ENCODE results near the gene FBXW7.
"Not testable (repeated sequence)": the region's sequence is repeated elsewhere in the genome, so short reads cannot be mapped to it uniquely, and the experiment has no call there.

The FBXW7 gene

GRCh38 chr4:152550687-152551086 lies 14.8 kb upstream of the FBXW7 start:
- in situ Hi-C loops (cut with MboI; ENCODE audit: low sequenced_read_pairs), result not testable (repeated sequence)

GRCh38 chr4:152545088-152545487 lies 9.2 kb upstream of the FBXW7 start:
- in situ Hi-C loops (cut with MboI; ENCODE audit: low sequenced_read_pairs), result no loop called here

- in situ Hi-C loops (cut with MboI; ENCODE audit: low sequenced_read_pairs), result not testable (repeated sequence)
Measured at GRCh38 chr4:152544533-152544932, 8.6 kb upstream of the FBXW7 start.

- in situ Hi-C loops (cut with MboI; ENCODE audit: low sequenced_read_pairs), result no loop called here
Measured at GRCh38 chr4:152540941-152541340, 5.0 kb upstream of the FBXW7 start.

- in situ Hi-C loops (cut with MboI; ENCODE audit: low sequenced_read_pairs), result no loop called here
Measured at GRCh38 chr4:152540293-152540674, 4.4 kb upstream of the FBXW7 start.

GRCh38 chr4:152539556-152540292 lies 3.8 kb upstream of the FBXW7 start:
- in situ Hi-C loops (cut with MboI; ENCODE audit: low sequenced_read_pairs), result no loop called here

- in situ Hi-C loops (cut with MboI; ENCODE audit: low sequenced_read_pairs), result no loop called here
Measured at GRCh38 chr4:152537881-152538280, 2.0 kb upstream of the FBXW7 start.

- in situ Hi-C loops (cut with MboI; ENCODE audit: low sequenced_read_pairs), result no loop called here
Measured at GRCh38 chr4:152536545-152537182, 772 bp upstream of the FBXW7 start.

GRCh38 chr4:152535360-152535902 lies 461 bp downstream of the FBXW7 start:
- in situ Hi-C loops (cut with MboI; ENCODE audit: low sequenced_read_pairs), result no loop called here

- in situ Hi-C loops (cut with MboI; ENCODE audit: low sequenced_read_pairs), result no loop called here
Measured at GRCh38 chr4:152534541-152535359, 1.1 kb downstream of the FBXW7 start.

- in situ Hi-C loops (cut with MboI; ENCODE audit: low sequenced_read_pairs), result no loop called here
Measured at GRCh38 chr4:152531479-152531878, 4.4 kb downstream of the FBXW7 start.

GRCh38 chr4:152530600-152530999 lies 5.3 kb downstream of the FBXW7 start:
- in situ Hi-C loops (cut with MboI; ENCODE audit: low sequenced_read_pairs), result no loop called here

GRCh38 chr4:152529880-152530279 lies 6.0 kb downstream of the FBXW7 start:
- in situ Hi-C loops (cut with MboI; ENCODE audit: low sequenced_read_pairs), result no loop called here

- in situ Hi-C loops (cut with MboI; ENCODE audit: low sequenced_read_pairs), result no loop called here
Measured at GRCh38 chr4:152528060-152528459, 7.8 kb downstream of the FBXW7 start.

- in situ Hi-C loops (cut with MboI; ENCODE audit: low sequenced_read_pairs), result no loop called here
Measured at GRCh38 chr4:152525878-152526277, 10.0 kb downstream of the FBXW7 start.

- in situ Hi-C loops (cut with MboI; ENCODE audit: low sequenced_read_pairs), result no loop called here
Measured at GRCh38 chr4:152524427-152524826, 11.5 kb downstream of the FBXW7 start.

GRCh38 chr4:152523731-152524130 lies 12.2 kb downstream of the FBXW7 start:
- in situ Hi-C loops (cut with MboI; ENCODE audit: low sequenced_read_pairs), result no loop called here

- in situ Hi-C loops (cut with MboI; ENCODE audit: low sequenced_read_pairs), result no loop called here
Measured at GRCh38 chr4:152522754-152523153, 13.1 kb downstream of the FBXW7 start.

GRCh38 chr4:152522245-152522644 lies 13.6 kb downstream of the FBXW7 start:
- in situ Hi-C loops (cut with MboI; ENCODE audit: low sequenced_read_pairs), result no loop called here

- in situ Hi-C loops (cut with MboI; ENCODE audit: low sequenced_read_pairs), result no loop called here
Measured at GRCh38 chr4:152516156-152516555, 19.7 kb downstream of the FBXW7 start.

- in situ Hi-C loops (cut with MboI; ENCODE audit: low sequenced_read_pairs), result no loop called here
Measured at GRCh38 chr4:152515678-152516077, 20.2 kb downstream of the FBXW7 start.

Data from hTERT RPE-1 (cell line).